ENCODE results near the gene ZBTB25.

Gene ZBTB25

DNA sequence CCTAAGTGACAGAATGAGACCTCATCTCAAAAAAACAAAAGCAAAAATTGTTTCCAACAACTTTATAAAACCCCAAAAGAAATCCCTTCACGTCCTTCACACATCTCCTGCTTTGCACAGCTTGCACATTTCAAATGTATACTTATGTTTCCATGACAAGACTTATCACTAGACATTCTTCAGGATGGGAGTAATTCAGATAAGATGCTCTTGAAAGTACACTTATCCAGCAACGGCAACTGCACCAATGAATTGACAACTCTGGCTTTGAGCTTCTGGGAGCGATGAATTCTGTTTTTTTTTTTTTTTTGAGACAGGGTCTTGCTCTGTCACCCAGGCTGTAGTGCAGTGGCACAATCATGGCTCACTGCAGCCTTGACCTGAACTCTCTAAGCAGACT, 69.1 kb downstream of the ZBTB25 start:
- DNase-seq (ENCODE audit: insufficient read length, low spot score) = no peak
- no peak for TF ChIP-seq CTCF (IDR thresholded peaks at IDR 0.05; ENCODE audit: insufficient read depth, missing control alignments)
- FAIRE-seq = no peak

- DNase-seq (ENCODE audit: insufficient read length, low spot score) = no peak
- no peak for TF ChIP-seq CTCF (IDR thresholded peaks at IDR 0.05; ENCODE audit: insufficient read depth, missing control alignments)
- no peak for FAIRE-seq
These were observed 79.7 kb downstream of the ZBTB25 start for GRCh38 chr14:64423987-64424386.

DNA sequence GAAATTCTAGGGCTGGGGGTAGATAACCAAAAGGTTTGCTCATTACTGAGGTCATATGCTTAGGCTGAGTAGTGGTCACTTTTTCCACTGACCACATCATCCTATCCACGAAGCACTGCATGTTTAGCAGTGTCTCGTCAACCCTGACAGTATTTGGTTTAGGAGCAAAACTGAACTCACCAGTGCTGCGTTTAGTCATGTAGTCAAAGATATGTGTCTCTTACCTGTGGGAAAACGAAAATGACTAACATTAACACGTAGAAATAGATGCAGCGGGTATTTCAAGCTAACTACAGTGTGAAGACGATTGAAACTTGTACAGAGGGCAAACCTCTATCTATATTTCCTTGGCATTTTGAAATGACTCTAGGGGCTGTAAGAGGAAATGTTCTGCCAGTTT, 80.9 kb downstream of the ZBTB25 start:
- no peak for FAIRE-seq
- DNase-seq (ENCODE audit: insufficient read length, low spot score) = no peak
- TF ChIP-seq CTCF (IDR thresholded peaks at IDR 0.05; ENCODE audit: insufficient read depth, missing control alignments) = no peak

GRCh38 chr14:64422005-64422404, 81.6 kb downstream of the ZBTB25 start:
- FAIRE-seq = no peak
- no peak for TF ChIP-seq CTCF (IDR thresholded peaks at IDR 0.05; ENCODE audit: insufficient read depth, missing control alignments)
- no peak for DNase-seq (ENCODE audit: insufficient read length, low spot score)

- no peak for TF ChIP-seq CTCF (IDR thresholded peaks at IDR 0.05; ENCODE audit: insufficient read depth, missing control alignments)
- FAIRE-seq = no peak
These were observed 82.5 kb downstream of the ZBTB25 start for GRCh38 chr14:64421166-64421565.

DNA sequence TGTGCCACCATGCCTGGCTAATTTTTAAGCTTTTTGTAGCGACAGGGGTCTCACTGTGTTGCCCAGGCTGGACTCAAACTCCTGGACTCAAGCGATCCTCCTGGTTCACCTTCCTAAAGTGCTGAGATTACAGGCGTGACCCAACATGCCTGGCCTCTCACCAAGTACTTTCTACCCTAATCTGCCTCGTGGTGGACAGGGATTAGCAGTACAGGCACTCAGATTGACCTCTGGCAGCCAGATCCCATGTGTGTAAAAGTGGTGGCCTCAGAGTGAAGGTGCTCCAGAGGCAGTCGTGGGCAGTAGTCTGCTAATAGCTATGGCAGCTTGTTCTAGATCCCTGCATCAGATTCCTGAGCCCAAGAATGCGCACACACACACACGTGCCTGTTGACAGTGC, 84.6 kb downstream of the ZBTB25 start:
- no peak for FAIRE-seq
- TF ChIP-seq CTCF (IDR thresholded peaks at IDR 0.05; ENCODE audit: insufficient read depth, missing control alignments) = no peak
- DNase-seq (ENCODE audit: insufficient read length, low spot score) = no peak

More at GRCh38 chr14:64421166-64421565, 82.5 kb downstream of the ZBTB25 start:
- no peak for DNase-seq (ENCODE audit: insufficient read length, low spot score)

- no peak for TF ChIP-seq CTCF (IDR thresholded peaks at IDR 0.05; ENCODE audit: insufficient read depth, missing control alignments)
- DNase-seq (ENCODE audit: insufficient read length, low spot score) (no peak), FAIRE-seq (no peak)
These were observed 85.9 kb downstream of the ZBTB25 start for GRCh38 chr14:64417771-64418125.
